Posterior vena cava (tissue), 2 donors: ENCODE results near the gene INPP5K. TPM values are rescaled to one million over a fixed set of nuclear protein-coding genes. Genes with fewer than 3 reads are reported as not detected.
"Not testable (repeated sequence)": the region's sequence is repeated elsewhere in the genome, so short reads cannot be mapped to it uniquely, and the experiment has no call there.

Experiments used
- DNase-seq: peaks from one replicate; pipeline ENCODE4 v3.0.0-alpha.2; 2020; ENCODE audit warnings: low spot score
- intact Hi-C, 2 donors: fragments of 100-400 bp; cut with DNase I; formaldehyde crosslinking; loops; one replicate each; pipeline versions ENCODE4 v1.14.1 to v1.14.2; 2022 to 2023
- long read RNA-seq, 2 donors: library from polyadenylated mRNA; unstranded; transcript quantifications; one replicate each; pipeline ENCODE4 v2.0.0, GENCODE V29; 2020 to 2021
- total RNA-seq, 2 donors: library from RNA; stranded (reverse); fragmentation: NEBNext Ultra II Directional; extraction: Animal tissue kit (Norgen Biotek cat#: 25700); gene quantifications; one replicate each; pipeline ENCODE4 v1.2.1, GENCODE V29; 2021
- donor health status: DM: yes; HTN: yes; CAD: no.
- donor health status: DM: yes; HTN: yes; CAD: no.

INPP5K gene
- 10 to 100 TPM; 23.5 to 25.2 TPM for total RNA-seq
- long read RNA-seq, donor 1, transcript INPP5K-204 (12 exons, 2,988 nt) = major isoform, 15 of 22 reads
- long read RNA-seq, donor 1, partial matches to known transcripts = 4 of 22 reads
- long read RNA-seq, donor 1, other reads (novel, unspliced or antisense) = 3 of 22 reads
- long read RNA-seq, donor 2, transcript INPP5K-204 (12 exons, 2,988 nt) = major isoform, 83 of 109 reads
- long read RNA-seq, donor 2, partial matches to known transcripts = 1 of 109 reads
- long read RNA-seq, donor 2, other reads (novel, unspliced or antisense) = 23 of 109 reads

GRCh38 chr17:1516388-1517161 lies at the start of gene INPP5K:
Gene INPP5K (minus strand): TSS chr17:1516612. CDS start chr17:1516499, 113 bp downstream.
- intact Hi-C loops = loop anchor here (1.0 to 10.0 kb wide), 3 partner anchors 43 to 62 kb away; partner anchors contain the start of gene CRK (in 2 of the 2)
- peak; percentile 100 for DNase-seq

DNA sequence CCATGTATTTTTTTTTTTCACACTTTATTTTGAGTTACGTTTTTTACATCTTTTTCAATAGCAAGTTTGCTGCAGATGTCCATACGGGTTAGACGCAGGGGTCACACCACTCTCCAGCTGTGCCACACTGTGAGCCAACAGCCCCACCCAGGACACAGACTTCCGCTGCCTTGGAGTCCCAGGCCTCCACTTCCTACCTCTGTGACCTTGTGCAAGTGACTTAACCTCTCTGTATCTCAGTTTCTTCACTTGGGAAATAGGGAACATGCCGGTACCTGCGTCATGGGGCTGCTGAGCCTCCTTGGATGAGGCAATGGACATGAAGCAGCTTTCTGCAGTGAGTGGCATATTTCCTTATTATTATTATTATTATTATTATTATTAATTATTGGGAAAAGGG lies 49.5 kb upstream of the INPP5K start:
- DNase-seq = no peak
- intact Hi-C loops = no loop called here

DNA sequence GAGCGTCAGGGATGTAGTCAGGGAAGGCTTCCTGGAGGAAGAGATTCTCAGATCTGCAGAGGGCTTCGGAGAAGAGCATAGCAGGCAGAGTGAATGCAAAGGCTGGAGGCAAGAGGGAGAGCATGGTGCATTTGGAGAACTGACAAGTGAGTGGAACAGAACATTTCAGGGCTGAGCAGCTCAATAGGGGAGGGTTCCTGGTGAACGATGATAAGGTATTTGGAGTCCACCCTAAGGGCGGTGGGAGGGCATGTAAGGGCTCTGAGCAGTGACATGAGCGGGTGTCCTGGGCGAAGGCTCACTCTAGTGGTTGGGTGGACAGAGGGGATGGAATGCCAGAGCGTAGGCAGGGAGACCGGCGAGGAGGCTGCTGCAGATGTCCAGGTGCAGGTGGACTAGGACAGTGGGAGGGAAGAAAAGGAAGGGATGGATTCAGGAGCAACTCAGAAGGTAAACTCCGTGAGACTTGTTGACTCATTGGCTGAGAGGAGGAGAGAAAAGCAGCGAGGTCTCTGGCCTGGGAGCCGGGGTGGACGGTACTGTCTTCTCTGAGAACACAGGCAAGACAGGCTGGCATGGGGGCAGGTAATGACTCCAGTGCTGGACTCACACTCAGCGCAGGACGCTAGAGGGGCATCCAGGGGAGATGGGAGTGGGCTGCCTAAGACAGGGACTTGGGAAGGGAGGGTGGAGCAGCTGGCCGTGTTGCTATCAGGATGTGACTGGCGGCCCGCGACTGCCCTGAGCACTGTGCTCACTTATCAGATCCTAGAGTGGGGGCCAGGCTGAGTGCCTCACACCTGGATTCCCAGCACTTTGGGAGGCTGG lies 47.6 kb upstream of the INPP5K start:
- DNase-seq = no peak

GRCh38 chr17:1563471-1563785 lies 47.0 kb upstream of the INPP5K start:
- intact Hi-C loops, DNase-seq: not testable (repeated sequence)

More for the DNA sequence above, 47.6 kb upstream of the INPP5K start:
- intact Hi-C loops = no loop called here

- DNase-seq = peak; percentile 91
- intact Hi-C loops = no loop called here
These were observed 45.8 kb upstream of the INPP5K start for GRCh38 chr17:1562176-1562643.

- DNase-seq = no peak
- intact Hi-C loops = no loop called here
These were observed 45.2 kb upstream of the INPP5K start for GRCh38 chr17:1561420-1562175.

- DNase-seq = no peak
- intact Hi-C loops = no loop called here
These were observed 44.5 kb upstream of the INPP5K start for GRCh38 chr17:1560858-1561355.

DNA sequence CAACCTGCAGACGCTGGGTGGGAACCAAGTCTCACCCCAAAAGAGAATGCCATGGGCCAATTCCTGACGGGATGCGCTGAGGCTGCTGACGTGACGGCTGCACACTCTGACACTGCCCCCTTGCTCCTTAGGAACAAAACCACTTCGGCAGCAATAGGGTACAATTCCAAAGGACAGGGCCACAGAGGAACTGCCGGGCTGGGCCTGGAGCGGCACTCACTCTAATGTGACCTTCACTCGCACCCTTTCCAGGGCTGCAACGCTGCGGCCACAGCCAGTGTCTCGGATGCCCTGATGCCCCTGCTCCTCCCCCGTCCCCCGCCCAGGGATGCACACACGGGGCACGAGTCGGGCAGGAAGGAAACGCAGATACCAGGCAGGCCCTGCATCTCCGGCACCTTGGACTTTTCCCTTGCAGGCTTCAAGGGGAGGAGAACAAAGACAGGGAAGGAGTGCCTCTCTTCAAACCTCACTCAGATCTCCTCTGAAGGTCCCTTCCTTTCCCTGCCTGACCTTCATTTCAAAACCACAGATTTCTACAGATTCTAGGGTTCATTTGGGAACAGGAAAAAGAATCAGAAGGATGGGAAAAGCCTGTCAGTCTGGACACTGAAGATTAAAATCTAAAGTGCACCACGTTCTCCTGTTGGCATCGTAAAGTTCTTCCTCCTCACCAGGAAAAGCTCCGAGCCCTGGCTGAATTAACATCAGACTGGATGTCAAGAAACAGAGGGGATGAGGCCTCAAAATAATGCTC lies 43.9 kb upstream of the INPP5K start:
- intact Hi-C loops = no loop called here
- no peak for DNase-seq

DNA sequence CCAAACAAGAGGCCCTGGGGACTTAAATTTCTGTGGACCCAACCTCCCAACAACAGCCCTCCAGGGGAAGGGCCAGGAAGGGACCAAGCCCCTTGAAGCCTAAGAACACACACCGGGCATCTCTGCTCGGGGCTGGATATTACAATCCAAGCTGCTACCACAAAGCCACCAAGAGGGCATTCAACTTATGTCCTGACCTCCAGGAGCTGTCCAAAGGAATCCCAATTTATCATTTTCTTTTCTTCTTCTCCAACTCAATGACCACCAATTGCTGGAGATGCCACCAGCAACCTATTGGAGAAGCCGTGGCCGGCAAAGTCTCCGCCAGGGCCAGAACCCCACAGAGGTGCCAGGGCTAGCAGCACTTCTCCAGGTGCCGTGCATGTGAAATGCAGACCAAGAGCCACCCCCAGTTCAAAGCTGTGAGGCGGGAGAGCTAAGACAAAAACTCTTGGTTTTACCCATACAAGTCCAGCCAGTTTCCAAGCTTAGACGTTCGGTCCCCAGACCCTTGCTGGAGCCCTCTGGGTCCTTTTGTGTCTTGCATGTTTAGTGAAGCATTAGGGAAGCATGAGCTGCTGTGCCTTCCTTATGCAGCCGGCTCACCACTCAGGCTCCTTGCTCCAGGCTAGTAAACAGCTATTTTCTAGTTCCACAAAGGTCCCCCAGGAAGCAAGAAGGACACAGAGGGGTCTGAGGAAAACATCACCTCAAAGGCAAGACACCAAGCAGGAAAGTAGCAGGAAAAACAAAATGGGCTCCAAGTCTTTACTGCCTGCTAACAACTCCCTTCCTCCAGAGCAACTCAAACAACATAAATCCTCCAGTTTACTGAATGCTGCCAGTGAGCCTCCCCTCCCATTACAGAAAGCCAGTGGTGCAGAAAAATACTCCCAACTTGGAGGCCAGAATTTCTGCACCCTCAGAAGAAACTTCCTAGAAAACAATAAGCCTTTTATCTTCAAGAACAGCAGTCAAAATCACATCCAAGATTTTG lies 42.9 kb upstream of the INPP5K start:
- DNase-seq = no peak
- intact Hi-C loops = loop anchor here in 1 of 2 donors (1.0 kb wide), 1 partner anchor 20 kb away; no protein-coding TSS in a partner anchor

- intact Hi-C loops = no loop called here
- DNase-seq = no peak
These were observed 42.0 kb upstream of the INPP5K start for GRCh38 chr17:1558401-1558800.

DNA sequence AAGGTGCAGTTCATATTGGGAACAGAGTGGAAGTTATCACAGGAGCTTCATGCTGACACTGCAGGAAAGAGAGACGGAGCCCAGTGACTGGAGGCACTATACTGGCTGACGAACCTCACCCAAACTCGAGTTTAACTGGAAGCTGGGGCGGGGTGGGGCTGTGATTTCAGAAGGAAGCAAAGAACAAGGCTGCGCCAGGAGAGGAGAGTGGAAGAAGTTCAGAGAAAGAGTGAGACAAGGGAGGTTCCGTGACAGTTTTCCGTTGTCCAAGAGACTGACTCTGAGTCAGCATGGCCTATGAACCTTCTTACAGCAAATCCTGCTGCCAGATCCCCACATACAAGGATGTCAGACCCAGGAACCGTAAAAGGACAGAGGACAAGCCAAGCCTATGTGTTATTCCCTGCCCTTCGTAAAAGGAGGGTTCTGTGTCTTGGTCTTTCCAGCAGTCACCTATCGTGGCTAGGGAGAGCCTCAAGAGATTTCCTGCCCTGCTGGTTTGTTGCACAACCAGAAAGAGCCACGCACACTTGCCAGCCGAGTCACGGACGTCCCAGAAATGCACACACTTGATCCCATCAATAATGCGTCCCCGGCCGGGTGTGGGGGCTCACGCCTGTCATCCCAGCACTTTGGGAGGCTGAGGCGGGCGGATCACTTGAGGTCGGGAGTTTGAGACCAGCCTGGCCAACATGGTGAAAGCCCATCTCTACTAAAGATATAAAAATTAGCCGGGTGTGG lies 41.1 kb upstream of the INPP5K start:
- intact Hi-C loops = no loop called here
- DNase-seq = peak; percentile 92

DNA sequence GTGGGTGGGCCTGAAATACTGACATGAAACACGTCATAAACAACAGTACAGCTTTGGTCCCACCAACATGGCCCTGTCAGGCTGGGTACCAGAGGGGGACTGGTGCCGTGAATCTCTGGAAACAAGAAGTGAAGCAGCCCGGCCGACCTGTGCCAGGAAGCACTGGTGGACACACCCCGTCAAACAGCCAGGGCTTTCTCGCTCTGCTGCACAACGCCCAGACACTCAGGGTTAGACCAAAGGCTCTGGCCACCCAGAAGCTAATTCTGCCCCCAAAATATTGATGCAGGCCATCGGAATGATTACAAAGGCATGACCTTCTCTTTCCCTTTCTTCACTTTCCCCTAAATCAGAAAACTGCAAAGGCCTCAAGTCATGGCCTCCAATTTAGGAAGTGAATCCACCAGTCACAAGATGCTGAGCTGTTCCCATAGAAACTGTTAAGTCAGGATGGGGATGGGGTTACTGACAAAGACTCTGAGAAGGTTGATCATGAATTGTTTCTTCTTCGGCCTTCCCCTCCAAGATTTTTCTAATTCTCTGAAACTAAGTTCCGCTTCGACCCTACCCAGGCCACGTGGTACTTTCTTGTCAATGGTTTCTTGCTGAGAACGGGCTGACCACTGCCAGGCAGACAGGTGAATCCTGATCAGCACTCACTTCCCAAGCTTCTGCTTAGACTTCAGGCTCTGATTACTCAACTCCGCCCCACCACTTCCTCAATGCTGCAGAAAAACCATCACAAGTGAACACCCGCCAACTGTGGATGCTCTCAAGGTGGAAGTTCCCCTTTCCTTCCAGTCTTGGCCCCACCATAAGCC lies 39.4 kb upstream of the INPP5K start:
- no peak for DNase-seq
- intact Hi-C loops = no loop called here

- intact Hi-C loops = no loop called here
- DNase-seq = peak; percentile 59
These were observed 38.5 kb upstream of the INPP5K start for GRCh38 chr17:1554751-1555540.

- intact Hi-C loops = no loop called here
- DNase-seq = peak; percentile 29
These were observed 37.2 kb upstream of the INPP5K start for GRCh38 chr17:1553354-1554266.
